BE2C (cell line): ENCODE results near the gene C10orf95.

ENCODE experiments used
- DNase-seq: peaks from one replicate; pipeline ENCODE4 v3.0.0-alpha.2; 2020
- H3K27me3 ChIP-seq: fragments of 250-450 bp; sonication (Bioruptor Pico); 2 replicates; pipeline ENCODE4 v1.5.1; 2020; ENCODE audit warnings: mild to moderate bottlenecking
- H3K36me3 ChIP-seq: fragments of 250-450 bp; sonication (Bioruptor Pico); 2 replicates; pipeline ENCODE4 v1.5.1; 2020; ENCODE audit warnings: mild to moderate bottlenecking
- H3K4me1 ChIP-seq: fragments of 250-450 bp; sonication (Bioruptor Pico); 2 replicates; pipeline ENCODE4 v1.5.1; 2020
- H3K4me3 ChIP-seq: 2 replicates; pipeline ENCODE4 v1.5.1; 2011; ENCODE audit warnings: low read depth, low read length
- H3K9me3 ChIP-seq: fragments of 250-450 bp; sonication (Bioruptor Pico); 2 replicates; pipeline ENCODE4 v1.5.1; 2020
- CTCF ChIP-seq: IDR thresholded peaks from 2 replicates; pipeline ENCODE4 v1.5.1; 2012; ENCODE audit warnings: mild to moderate bottlenecking, low read depth, low read length

The C10orf95 gene

GRCh38 chr10:102418622-102419268 lies 32.6 kb downstream of the C10orf95 start, which contains the start of gene PSD:
TSS of gene PSD (minus strand) at chr10:102418785. CDS start at chr10:102417038, 1,747 bp downstream.
- no peak for TF ChIP-seq CTCF
- Histone ChIP-seq H3K4me3 (peak within 1 kb of the TSS; percentile 92), H3K36me3 (peaks cover 10% of the 10 kb centered on the region), H3K27me3 (no peaks in the 10 kb centered on the region), H3K9me3 (no peaks in the 10 kb centered on the region), H3K4me1 (peaks cover 4% of the 10 kb centered on the region)
- DNase-seq, result peak; percentile 85

GRCh38 chr10:102416695-102417094 lies 34.6 kb downstream of the C10orf95 start:
- no peaks in the 10 kb centered on the region; the same call in 1 of the 2 replicates for H3K36me3 ChIP-seq

GRCh38 chr10:102416283-102416682 lies 35.1 kb downstream of the C10orf95 start:
- Histone ChIP-seq H3K4me1 (peaks cover 15% of the 10 kb centered on the region), H3K9me3 (no peaks in the 10 kb centered on the region), H3K27me3 (no peaks in the 10 kb centered on the region), H3K36me3 (no peaks in the 10 kb centered on the region; the same call in 1 of the 2 replicates), H3K4me3 (no peak overlapping the region)
- no peak for DNase-seq
- no peak for TF ChIP-seq CTCF

More at GRCh38 chr10:102416695-102417094, 34.6 kb downstream of the C10orf95 start:
- H3K4me3 ChIP-seq, result no peak overlapping the region
- peaks cover 11% of the 10 kb centered on the region for H3K4me1 ChIP-seq
- DNase-seq, result no peak
- no peaks in the 10 kb centered on the region for H3K27me3 ChIP-seq
- no peak for TF ChIP-seq CTCF
- H3K9me3 ChIP-seq, result no peaks in the 10 kb centered on the region

- H3K4me3 ChIP-seq, result no peak overlapping the region
- DNase-seq, result no peak
- peaks cover 18% of the 10 kb centered on the region for H3K4me1 ChIP-seq
- H3K9me3 ChIP-seq, result no peaks in the 10 kb centered on the region
- H3K27me3 ChIP-seq, result no peaks in the 10 kb centered on the region
- no peaks in the 10 kb centered on the region; the same call in 1 of the 2 replicates for H3K36me3 ChIP-seq
- no peak for TF ChIP-seq CTCF
Observed at GRCh38 chr10:102414749-102415148, 36.6 kb downstream of the C10orf95 start.

GRCh38 chr10:102413806-102414561 lies 37.4 kb downstream of the C10orf95 start:
- no peaks in the 10 kb centered on the region for H3K9me3 ChIP-seq
- TF ChIP-seq CTCF, result no peak
- H3K27me3 ChIP-seq, result no peaks in the 10 kb centered on the region
- no peak for DNase-seq
- H3K36me3 ChIP-seq, result no peaks in the 10 kb centered on the region; the same call in 1 of the 2 replicates
- no peak overlapping the region for H3K4me3 ChIP-seq
- peaks cover 18% of the 10 kb centered on the region for H3K4me1 ChIP-seq
